Natural killer cell (primary cell): ENCODE data around the gene DNAI7. TPM values are rescaled to one million over a fixed set of nuclear protein-coding genes. Genes with fewer than 3 reads are reported as not detected.

Source experiments
- ATAC-seq, 3 donors: fragments of 150-1000 bp in 2 of 3; fragments of 200-7000 bp in 1 of 3; cut with Tn5 transposase; 1 replicate in 1 of 3; 2 replicates in 2 of 3; pipeline ENCODE4 v1.10.0; 2021; ENCODE audit warnings: mild to moderate bottlenecking in 2 of 3, moderate library complexity in 2 of 3
- DNase-seq, 2 donors: peaks; one replicate each; pipeline versions ENCODE4 v3.0.0 to v3.0.0-alpha.2; 2013 to 2021; ENCODE audit warnings: mixed read lengths in 1 of 2
- H3K27ac ChIP-seq: one replicate; pipeline ENCODE4 v1.5.1; 2013; ENCODE audit warnings: mild to moderate bottlenecking, low read length
- H3K27me3 ChIP-seq: one replicate; pipeline ENCODE4 v1.6.1; 2013; ENCODE audit warnings: low read length; ENCODE audit not compliant: control insufficient read depth, insufficient read depth
- H3K36me3 ChIP-seq: one replicate; pipeline ENCODE4 v1.6.1; 2013; ENCODE audit warnings: low read length; ENCODE audit not compliant: control insufficient read depth, insufficient read depth
- H3K4me1 ChIP-seq: one replicate; pipeline ENCODE4 v1.6.1; 2013; ENCODE audit warnings: low read length; ENCODE audit not compliant: control insufficient read depth, insufficient read depth
- H3K4me3 ChIP-seq: one replicate; pipeline ENCODE4 v1.5.1; 2013; ENCODE audit warnings: low read length
- H3K9me3 ChIP-seq: one replicate; pipeline ENCODE4 v1.6.1; 2013; ENCODE audit warnings: low read length; ENCODE audit not compliant: control insufficient read depth, insufficient read depth
- H3K27ac Mint-ChIP-seq, 2 donors: one replicate each; pipeline ENCODE4 v1.8.0; 2022; ENCODE audit warnings: mild to moderate bottlenecking in 2 of 2, mixed read lengths in 2 of 2, moderate library complexity in 1 of 2
- H3K27me3 Mint-ChIP-seq, 2 donors: one replicate each; pipeline ENCODE4 v1.8.0; 2022; ENCODE audit warnings: low read depth in 2 of 2, mixed read lengths in 2 of 2
- H3K36me3 Mint-ChIP-seq: one replicate; pipeline ENCODE4 v1.8.0; 2022; ENCODE audit warnings: mixed read lengths
- H3K4me1 Mint-ChIP-seq, 2 donors: one replicate each; pipeline ENCODE4 v1.8.0; 2022; ENCODE audit warnings: mixed read lengths in 2 of 2
- H3K4me3 Mint-ChIP-seq: one replicate; pipeline ENCODE4 v1.8.0; 2022; ENCODE audit warnings: mild to moderate bottlenecking, moderate library complexity, mixed read lengths
- H3K9me3 Mint-ChIP-seq, 2 donors: one replicate each; pipeline ENCODE4 v1.8.0; 2022; ENCODE audit warnings: mixed read lengths in 2 of 2
- CTCF ChIP-seq: fragments of 200-600 bp; IDR thresholded peaks from one replicate; pipeline ENCODE4 v1.8.0; 2022; ENCODE audit warnings: antibody characterized with exemption
- WGBS: methylation state at CpG from one replicate; pipeline ENCODE4 v1.1.7; 2013; ENCODE audit warnings: missing lambda C conversion rate; ENCODE audit not compliant: insufficient coverage; 5-methylcytosine and 5-hydroxymethylcytosine counted together
- intact Hi-C: fragments of 100-400 bp; cut with micrococcal nuclease; formaldehyde crosslinking; loops from one replicate; pipeline ENCODE4 v1.14.2; 2022
- total RNA-seq, 4 donors: library from RNA; stranded (reverse); fragments of 120-200 nt in 1 of 4; gene quantifications; one replicate each; pipeline versions ENCODE4 v1.2.3 to v1.2.4, GENCODE V29; 2013 to 2022

DNAI7 gene
- total RNA-seq, 3 donors from 2014 or later (not counting 1 experiment from before 2014, with no cell fraction given) = 0.15 to 0.59 (median 0.48) TPM

- no peaks in the 10 kb centered on the region for H3K4me1 ChIP-seq
- peaks cover 0 to under 1% of the 10 kb centered on the region in 2 donors for H3K4me1 Mint-ChIP-seq
- peaks cover 40% of the 10 kb centered on the region for H3K36me3 ChIP-seq
- no peaks in the 10 kb centered on the region for H3K9me3 Mint-ChIP-seq
- H3K9me3 ChIP-seq = no peaks in the 10 kb centered on the region
- peak overlapping the region in 1 of 2 donors; percentile 8 for H3K27ac Mint-ChIP-seq
- no peaks in the 10 kb centered on the region for H3K27me3 ChIP-seq
- DNase-seq = no peak
- no peak for TF ChIP-seq CTCF
- H3K4me3 Mint-ChIP-seq = no peak overlapping the region
- no peak for ATAC-seq
- 95% methylated on average over 6 of the region's 6 CpGs for WGBS
- H3K36me3 Mint-ChIP-seq = no peaks in the 10 kb centered on the region
- H3K4me3 ChIP-seq = no peak overlapping the region
- no peak overlapping the region for H3K27ac ChIP-seq
- no peaks in the 10 kb centered on the region for H3K27me3 Mint-ChIP-seq
- intact Hi-C loops = no loop called here
These were observed 12.5 kb upstream of the DNAI7 start for GRCh38 chr12:25207411-25207810.

GRCh38 chr12:25202137-25202536 is 7.2 kb upstream of the DNAI7 start:
- H3K4me3 ChIP-seq = no peak overlapping the region
- Mint-ChIP-seq H3K9me3 (no peaks in the 10 kb centered on the region), H3K36me3 (no peaks in the 10 kb centered on the region), H3K27ac (peak overlapping the region in 1 of 2 donors; percentile 51), H3K27me3 (no peaks in the 10 kb centered on the region), H3K4me1 (peaks cover 5 to 12% of the 10 kb centered on the region in 2 donors), H3K4me3 (no peak overlapping the region)
- no peaks in the 10 kb centered on the region for H3K9me3 ChIP-seq
- no peak for ATAC-seq
- no peak for TF ChIP-seq CTCF
- 96% methylated on average over 2 of the region's 2 CpGs for WGBS
- no peak overlapping the region for H3K27ac ChIP-seq
- intact Hi-C loops = no loop called here
- peaks cover 13% of the 10 kb centered on the region for H3K36me3 ChIP-seq
- no peak for DNase-seq
- no peaks in the 10 kb centered on the region for H3K4me1 ChIP-seq
- no peaks in the 10 kb centered on the region for H3K27me3 ChIP-seq

DNA sequence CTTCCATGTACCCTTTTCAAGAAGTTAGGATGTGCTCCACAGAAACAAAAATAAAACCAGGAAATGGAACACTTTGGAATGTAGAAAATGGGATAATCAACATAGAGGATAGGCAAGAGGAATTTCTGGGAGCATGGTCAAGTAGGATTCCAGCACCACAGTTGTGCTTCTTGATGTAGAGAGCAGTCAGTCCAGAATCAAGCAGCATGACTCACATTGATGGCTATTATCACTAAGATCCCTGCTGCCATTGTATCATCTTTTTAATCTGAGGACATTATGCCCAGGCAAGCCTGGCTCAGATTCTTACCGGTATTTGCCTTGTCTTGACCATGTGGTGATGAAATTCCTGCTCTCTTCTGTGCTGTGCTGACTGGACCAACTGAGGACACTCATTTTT is 5.7 kb upstream of the DNAI7 start:
- H3K27me3 ChIP-seq = no peaks in the 10 kb centered on the region
- Mint-ChIP-seq H3K9me3 (no peaks in the 10 kb centered on the region), H3K36me3 (no peaks in the 10 kb centered on the region), H3K4me1 (peaks cover 10 to 19% of the 10 kb centered on the region in 2 donors), H3K27me3 (no peaks in the 10 kb centered on the region), H3K27ac (peak overlapping the region; percentile 11 to 64), H3K4me3 (no peak overlapping the region)
- intact Hi-C loops = no loop called here
- no peak overlapping the region for H3K27ac ChIP-seq
- ATAC-seq = no peak
- 100% methylated on average over 1 of the region's 1 CpG for WGBS
- H3K4me3 ChIP-seq = no peak overlapping the region
- H3K9me3 ChIP-seq = no peaks in the 10 kb centered on the region
- DNase-seq = no peak
- H3K36me3 ChIP-seq = peaks cover 8% of the 10 kb centered on the region
- no peak for TF ChIP-seq CTCF
- H3K4me1 ChIP-seq = no peaks in the 10 kb centered on the region

DNA sequence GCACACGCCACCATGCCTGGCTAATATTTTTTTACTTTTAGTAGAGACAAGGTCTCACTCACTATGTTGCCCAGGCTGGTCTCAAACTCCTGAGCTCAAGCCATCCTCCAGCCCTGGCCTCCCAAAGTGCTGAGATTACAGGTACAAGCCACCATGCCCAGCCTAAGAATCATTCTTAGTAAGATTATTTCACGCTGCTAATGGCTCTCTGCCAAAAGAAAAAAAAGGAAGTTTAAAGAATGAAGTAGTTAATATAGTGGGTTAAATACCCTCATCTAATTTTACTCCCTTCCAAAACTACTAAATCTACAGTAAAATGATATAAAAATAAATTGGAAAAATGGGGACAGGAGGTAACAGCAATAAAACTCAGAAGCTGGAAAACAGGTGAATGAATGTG is 2.6 kb upstream of the DNAI7 start:
- no peaks in the 10 kb centered on the region for H3K9me3 Mint-ChIP-seq
- 100% methylated on average over 1 of the region's 2 CpGs for WGBS
- DNase-seq = no peak
- H3K4me1 Mint-ChIP-seq = peaks cover 26 to 37% of the 10 kb centered on the region in 2 donors
- no peak for ATAC-seq
- TF ChIP-seq CTCF = no peak
- H3K27ac Mint-ChIP-seq = peak overlapping the region; percentile 58 to 99
- Histone ChIP-seq H3K9me3 (no peaks in the 10 kb centered on the region), H3K36me3 (no peaks in the 10 kb centered on the region), H3K4me1 (peaks cover 6% of the 10 kb centered on the region), H3K4me3 (no peak overlapping the region), H3K27me3 (no peaks in the 10 kb centered on the region), H3K27ac (no peak overlapping the region)
- H3K27me3 Mint-ChIP-seq = no peaks in the 10 kb centered on the region
- intact Hi-C loops = loop anchor here (5.0 kb wide), 1 partner anchor 55 kb away; the partner anchor contains the start of gene KRAS
- H3K36me3 Mint-ChIP-seq = no peaks in the 10 kb centered on the region
- H3K4me3 Mint-ChIP-seq = no peak overlapping the region
